GM21786 (cell line): ENCODE measurements around the gene ZNF648.
"Not testable (repeated sequence)": the region's sequence is repeated elsewhere in the genome, so short reads cannot be mapped to it uniquely, and the experiment has no call there.

ENCODE experiments used
- ATAC-seq: cut with Tn5 transposase; IDR thresholded peaks from one replicate; pipeline ENCODE4 v1.9.1; 2021; ENCODE audit not compliant: unreplicated experiment

ZNF648 gene, protein sequence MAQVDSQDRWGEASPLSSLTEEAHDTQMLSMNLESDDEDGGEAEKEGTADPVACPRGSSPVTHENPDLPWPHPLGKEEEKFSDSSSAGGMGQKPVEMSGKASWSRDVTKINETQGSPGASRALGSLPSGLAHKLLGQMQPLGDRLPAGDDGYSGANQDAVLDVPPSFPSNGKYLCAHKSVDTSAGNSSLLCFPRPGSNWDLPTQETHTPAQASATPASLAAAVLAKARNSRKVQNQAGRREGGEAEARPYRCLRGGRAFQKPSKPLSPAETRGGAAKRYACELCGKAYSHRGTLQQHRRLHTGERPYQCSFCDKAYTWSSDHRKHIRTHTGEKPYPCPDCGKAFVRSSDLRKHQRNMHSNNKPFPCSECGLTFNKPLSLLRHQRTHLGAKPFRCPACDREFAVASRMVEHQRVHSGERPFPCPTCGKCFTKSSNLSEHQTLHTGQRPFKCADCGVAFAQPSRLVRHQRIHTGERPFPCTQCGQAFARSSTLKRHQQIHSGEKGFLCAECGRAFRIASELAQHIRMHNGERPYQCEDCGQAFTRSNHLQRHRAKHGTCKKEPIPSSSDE

DNA sequence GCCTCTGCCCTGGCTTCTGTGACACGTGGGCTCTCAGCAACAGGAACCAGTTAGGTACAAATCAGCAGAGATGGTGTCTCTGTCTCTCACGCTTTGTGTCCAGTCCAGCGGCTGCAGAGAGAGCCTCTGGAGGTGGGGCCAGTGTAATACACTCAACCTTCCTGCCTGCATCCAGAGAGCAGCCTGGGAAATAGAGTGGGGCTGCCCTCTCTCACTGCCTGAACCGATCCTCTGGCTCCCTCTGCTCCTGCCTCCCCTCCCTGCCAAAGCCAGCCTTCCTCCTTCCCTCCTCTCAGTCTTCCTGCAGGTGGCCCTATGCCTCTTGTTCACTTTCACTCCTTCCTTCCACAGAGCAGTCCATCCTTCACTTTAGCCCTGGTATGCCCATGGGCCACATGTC, at the start of gene ZNF648:
Gene ZNF648, minus strand, starts transcription at position 119 of the 400 bp plus-strand sequence. CDS start 3,702 bp downstream, outside the sequence.
- ATAC-seq: no peak

DNA sequence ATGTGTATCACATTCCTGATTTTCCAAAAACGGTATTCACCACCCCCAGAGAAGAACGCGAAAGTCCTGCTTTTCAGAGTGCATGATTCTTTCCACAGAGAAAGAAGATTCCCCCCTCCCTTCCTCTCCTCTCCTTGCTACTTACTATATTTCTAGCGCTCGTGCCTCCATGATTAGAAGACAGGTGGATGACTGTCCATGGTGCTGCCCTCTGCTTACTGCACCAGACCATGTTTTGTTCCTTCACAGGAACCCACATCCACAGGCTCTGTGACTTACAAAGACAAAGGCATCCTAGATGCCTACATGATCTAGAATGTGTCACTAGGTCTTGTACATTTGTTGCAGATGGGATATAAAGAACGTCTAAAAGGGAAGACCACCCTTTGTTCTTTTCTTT, 49.1 kb upstream of the ZNF648 start:
- ATAC-seq: no peak

DNA sequence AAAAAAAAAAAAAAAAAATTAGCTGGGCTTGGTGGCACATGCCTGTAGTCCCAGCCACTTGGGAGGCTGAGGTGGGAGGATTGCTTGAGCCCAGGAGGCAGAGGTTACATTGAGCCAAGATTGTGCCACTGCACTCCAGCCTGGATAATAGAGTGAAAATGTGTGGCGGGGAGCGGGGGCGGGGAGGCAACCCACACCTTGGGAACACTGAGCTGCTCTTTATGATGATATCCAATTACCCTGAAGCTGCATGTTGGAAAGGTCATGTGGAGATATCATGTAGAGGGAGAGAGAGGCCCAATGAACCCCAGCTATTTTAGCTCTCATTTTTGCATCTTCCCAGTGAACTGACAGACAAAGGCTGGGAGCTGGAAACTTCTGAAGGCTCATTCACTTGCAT, 48.3 kb upstream of the ZNF648 start:
- no peak for ATAC-seq

DNA sequence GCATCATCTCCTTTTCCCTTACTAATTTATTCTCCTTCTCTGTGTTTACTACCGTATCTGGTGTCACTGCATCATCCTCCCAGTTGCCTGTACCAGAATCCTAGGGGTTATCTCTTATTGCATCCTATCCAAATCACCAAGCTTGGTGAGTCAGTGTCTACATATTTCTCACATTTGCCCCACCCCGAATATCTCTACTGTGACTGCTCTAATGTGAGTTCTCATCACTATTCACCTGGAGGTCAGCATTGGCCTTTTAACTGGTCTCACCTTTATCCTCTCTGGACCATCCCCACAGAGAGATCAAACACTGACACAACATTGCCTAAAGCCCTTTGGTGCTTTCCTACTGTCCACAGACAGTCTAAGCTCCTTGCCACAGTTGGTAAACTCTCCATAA, 45.7 kb upstream of the ZNF648 start:
- ATAC-seq: no peak

DNA sequence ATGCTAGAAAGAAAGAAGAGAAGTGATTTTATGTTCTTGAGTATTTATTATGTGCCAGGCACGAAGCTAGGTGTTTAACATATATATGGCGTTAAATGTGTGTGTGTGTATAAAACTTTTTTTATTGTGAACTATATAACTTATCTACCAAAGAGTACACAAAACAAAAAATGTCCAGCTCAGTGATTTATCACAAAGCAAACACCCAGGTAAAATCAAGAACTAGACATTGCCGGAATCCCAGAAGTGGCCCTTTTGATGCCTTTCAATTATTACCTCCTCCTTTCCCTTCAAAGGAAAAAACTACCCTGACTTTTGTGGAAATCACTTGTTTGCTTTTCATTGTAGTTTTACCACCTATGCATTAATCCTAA, 40.5 kb upstream of the ZNF648 start:
- ATAC-seq: no peak

DNA sequence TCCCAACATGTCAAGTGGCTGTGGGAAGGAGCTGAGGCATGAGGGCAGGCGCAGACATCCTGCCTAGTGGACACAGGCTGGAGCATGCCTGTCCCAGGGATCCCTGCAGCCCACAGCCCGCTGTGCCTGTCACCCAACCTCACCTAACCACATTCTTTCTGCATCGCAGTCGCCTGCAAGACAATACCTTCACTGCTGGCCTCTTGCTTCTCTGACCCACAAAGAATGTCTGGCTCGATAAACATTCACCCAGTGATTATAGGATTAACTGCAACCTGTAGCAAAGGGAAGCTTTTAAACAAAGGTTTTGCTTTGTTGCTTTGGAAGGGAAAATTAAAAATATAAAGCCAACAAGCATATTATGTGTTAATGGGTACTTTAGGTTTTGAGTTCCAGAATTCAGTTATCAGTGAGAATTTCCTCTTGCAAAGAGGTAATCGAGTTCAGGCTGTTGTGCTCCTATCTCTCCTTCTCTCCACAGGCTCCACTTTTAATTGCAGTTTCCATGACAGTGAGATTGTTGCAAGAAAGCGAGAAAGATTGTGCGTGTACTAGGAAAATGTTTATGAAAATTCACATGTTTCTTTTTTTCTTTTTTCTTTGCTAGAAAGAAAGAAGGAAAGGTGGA, 40.0 kb upstream of the ZNF648 start:
- ATAC-seq: no peak

DNA sequence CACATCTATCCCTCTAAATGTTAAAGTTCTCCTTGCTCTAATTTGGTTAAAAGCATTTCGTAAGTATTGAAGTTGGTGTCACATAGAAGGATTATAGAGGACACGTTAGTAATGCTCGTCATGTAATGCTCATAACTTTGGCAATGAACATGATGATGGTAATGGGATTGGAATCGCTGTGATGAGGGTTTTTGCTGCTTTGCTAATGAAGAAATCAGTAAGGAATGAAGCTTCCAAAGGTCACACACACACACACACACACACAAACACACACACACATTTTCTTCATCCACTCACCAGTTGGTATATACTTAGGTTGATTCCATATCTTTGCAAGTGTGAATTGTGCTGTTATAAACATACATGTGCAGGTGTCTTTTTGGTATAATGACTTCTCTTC, 36.8 kb upstream of the ZNF648 start:
- ATAC-seq: no peak

DNA sequence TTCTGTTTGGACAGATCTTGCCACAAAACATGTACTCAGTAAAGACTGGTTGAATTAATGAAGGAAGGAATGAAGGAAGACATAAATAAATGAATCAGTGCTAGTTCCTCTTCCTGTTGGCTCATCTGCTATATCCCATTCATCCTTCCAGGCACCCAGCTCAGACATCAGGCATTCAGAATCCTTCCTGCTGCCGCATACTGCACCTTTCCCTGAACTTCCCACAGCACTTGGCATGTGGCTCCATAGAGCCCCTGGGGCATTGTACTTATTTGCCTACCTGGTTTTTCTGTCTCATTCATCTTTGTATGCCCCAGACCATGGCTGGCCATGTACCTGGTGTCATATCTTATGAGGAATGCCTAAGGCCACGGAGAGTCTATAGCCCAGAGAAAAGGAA, 34.4 kb upstream of the ZNF648 start:
- ATAC-seq: no peak

DNA sequence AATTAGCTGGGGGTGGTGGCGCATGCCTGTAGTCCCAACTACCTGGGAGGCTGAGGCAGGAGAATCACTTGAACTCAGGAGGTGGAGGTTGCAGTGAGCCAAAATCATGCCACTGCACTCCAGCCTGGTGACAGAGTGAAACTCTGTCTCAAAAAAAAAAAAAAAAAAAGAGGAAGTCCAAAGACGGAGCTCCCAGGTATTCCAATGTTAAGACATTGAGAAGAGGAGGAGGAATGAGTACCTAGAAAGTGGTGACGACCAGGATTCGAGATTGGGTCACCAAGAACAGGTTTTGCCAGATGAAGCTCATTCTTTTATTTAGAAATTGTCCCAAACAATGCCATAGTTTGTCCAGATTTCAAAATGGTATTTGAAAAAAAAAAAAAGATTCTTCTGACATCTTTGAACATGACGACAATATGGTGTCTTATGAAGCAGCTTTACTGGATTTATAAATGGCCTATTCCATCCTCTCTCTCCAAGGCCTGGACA, 33.0 kb upstream of the ZNF648 start:
- not testable (repeated sequence) for ATAC-seq

DNA sequence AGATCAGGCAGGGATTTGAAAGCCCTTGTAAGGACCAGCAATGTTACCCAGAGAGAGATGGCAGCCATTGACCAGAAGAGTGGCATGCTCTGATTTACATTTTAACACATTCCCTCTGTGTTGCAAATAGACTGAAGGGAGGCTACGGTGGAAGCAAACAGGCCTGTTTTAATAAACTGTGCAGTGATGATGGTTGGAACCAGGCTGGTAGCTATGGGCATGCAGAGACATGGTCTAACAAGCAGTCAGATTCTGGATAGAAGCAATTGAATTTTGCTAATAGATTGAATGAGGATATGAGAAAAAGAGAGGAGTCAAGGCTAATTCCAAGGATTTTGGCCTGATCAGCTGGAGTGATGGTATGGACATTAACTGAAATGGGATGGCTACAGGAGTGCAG, 32.3 kb upstream of the ZNF648 start:
- no peak for ATAC-seq

DNA sequence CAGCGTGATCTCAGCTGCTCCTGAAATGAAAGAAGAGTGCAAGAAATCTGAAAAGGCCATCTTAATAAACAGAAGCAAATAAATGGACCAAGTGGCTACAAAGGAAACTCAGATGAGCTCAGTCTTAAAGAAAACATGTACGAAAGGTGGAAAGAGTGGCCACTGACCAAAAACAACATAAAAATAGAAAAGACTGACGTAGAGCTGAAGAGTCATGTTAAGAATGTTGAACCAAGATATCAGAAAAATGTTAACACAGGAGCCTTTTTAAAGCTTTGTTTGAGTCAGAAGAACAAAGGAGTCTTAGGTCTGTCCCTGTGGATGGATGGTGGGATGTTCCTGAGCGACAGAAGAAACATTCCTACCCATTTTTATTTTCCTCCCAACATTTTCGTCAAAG, 30.8 kb upstream of the ZNF648 start:
- ATAC-seq: no peak

DNA sequence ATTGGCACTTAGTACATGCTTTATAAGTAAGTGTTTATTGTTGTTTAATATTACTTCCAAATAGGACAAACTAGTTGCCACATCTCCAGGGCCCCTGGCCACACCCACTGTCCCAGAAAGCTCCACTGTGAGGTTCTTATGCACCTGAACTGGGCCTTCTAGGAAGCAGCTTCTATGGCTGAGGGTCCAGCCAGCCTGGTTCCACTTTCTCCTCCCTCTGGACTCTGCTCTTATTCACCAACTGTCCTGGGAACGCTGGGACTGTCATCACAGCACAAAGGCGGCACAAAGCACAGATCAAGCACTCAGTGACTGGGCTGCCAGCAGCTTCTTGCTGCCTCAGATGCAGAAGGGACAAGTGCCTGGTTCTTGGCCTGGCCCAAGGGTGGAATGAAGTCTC, 29.6 kb upstream of the ZNF648 start:
- ATAC-seq: no peak

DNA sequence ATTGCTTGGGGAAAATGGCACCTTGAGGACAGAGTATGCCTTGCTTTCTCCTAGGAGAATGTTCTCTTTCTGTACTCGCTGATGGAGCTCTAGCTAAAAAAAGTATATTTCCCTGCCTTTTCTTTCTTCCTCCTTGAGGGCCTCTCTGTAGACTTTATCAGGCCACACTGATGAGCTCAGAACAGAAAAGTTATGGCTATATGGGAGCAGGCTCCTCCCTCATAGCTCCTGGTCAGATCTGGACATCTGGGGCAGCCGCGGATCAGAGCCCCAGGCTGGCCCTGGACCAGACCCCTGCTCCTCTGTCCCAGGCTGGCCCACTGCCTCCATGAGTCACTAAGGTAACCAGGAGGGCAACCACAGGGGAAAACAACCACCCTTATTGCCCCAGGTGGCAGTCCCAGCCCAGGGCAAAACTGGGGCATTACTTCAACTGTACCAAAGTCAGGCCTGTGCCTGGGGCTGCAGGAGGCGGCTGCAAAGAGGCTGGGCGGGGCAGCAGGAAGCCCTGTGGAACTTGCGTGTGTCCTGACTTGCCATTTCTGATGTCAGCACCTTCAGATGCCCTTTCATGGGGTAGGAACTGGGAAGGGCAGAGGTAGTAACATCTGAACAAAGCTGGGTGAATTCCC, 26.3 kb upstream of the ZNF648 start:
- ATAC-seq: no peak

DNA sequence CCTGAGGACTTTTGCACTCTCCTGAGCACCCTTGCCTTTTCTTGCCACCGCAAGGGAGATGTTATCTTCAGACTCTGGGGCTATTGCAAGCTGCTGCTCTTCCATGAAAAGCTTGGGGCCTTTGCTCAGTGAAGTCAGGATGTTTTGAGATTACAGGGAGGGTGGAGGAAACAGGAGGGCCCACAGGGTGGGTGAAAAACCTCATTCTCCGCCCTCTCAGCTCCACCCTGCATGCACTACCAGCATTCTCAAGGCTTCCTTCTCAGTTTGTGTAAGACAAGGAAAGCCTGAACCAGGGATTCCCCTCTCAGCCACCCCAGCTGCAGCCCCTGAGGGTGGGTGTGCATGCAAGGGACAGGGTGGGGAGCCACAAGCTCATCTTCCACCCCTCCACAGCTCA, 25.8 kb upstream of the ZNF648 start:
- ATAC-seq: no peak

DNA sequence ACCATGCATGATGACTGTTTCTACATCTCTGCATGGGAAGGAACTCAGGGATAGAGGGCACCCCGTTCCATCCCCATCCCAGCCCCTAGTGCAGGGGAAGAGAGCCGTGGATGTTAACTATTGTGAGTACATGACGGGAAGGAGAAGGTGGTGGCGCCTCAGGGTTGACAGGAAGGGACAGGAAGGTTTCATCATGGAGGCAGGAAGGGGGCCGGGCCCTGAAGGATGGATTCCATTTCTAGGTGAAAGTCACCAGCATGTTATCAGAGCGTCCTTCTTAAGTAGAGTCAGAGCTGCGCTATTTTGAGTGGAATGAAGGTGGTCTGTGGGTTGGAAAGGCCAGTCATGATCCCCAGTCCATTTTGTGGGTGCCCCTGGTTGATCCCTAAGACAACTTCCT, 25.1 kb upstream of the ZNF648 start:
- ATAC-seq: no peak

DNA sequence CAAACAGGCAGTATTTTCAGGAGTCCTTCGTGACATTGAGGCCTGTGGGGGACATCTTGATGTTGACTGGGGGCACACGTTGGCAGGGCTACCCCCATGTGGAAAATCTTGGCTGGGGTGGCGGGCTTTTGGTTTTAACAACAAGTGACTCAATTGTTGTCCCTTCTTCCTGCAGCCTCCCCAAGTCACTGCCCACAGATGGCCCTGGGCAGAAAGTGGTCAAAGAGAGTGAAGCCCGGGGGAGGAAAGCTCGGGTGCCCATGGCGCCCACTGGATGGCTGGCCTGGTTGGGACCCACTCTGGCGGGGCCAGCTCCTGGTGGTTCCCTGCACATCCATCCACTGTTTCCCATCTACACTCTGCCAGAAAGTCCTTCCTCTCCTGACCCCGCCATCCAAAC, 24.6 kb upstream of the ZNF648 start:
- no peak for ATAC-seq

DNA sequence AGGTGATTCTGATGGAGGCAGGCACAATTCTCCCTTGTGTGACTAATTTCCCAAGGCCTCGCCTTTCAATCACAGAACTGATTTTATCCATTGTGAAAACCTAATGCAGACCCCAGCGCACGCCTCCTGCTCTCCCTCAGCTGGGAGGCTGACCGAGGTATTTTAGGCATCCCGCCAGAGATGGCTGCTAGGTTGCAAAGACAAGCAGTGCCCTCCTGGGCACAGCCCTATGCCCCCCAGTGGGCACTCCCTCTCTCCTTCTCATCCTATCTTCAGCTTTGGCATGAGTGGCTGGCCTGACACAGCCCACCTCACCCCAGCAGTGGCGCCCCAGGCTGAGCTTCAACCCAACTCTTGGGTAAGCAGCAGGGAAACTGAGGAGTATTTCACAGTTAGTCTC, 24.2 kb upstream of the ZNF648 start:
- ATAC-seq: no peak

DNA sequence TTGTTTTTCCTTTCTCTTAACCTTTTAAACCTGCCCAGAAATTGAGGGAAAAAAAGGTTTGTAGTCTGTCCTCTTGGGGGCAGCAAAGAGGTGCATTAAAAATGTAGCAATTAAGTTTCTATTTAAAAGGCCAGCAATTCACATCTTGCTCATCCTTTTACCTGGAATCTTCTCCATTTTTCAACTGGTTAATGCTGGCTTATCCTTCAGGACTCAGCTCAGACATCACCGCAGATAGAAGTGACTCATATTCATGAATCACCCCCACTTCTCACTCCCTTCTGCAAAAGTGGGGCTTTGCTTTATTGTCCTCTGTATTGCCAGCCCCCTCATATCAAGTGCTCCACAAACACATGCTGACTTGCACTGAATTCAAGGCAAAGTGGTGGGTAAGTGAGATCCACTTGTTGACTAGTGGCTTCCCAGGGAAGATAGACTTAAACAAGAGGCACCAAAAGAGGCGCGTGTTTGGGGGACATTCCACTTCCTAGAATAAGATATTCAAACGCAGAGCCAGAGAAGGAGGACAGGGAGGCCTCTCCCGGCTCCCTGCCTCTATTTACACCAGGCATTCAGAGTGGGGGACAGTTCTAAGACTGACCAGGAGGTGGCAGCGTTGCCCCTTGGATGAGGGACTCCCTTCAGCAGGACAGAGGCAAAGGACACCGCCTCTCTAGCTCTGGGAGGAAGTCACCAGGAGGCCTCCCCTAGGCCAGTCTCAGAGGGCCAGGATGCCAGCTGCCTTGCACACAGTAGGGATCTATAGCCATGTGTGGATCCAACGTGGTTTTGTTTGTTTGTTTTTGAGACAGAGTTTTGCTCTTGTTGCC, 23.2 kb upstream of the ZNF648 start:
- peak; percentile 83 for ATAC-seq

DNA sequence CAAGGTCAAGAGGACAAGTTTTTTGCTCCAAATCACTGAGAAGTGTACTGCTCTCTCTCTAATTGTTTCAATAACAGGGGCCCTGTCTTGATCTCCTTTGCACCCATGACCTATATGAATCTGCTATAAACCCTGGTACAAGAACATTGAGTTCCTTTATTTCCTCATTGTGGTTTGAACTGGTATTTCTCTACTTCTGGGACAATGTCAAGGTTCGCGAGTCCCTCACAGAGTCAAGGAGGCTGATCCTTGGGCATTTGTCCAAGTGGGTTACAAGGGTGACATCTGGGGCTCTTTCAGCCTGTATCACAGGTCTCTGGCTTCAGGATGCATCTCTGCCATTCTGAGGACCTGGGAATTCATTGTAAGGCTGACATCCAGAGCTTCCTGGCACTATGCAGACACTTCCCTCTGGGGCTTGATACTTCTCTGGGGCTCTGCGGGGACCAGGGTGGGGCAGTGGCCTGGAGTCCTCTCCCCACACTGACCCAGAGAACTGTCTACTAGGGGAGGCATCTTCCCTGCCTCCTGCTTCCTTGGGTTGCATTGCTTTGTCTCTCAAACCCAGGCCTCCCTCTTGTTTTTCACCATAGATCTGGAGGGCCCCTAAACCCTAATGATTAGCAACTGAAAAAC, 22.5 kb upstream of the ZNF648 start:
- ATAC-seq: no peak

DNA sequence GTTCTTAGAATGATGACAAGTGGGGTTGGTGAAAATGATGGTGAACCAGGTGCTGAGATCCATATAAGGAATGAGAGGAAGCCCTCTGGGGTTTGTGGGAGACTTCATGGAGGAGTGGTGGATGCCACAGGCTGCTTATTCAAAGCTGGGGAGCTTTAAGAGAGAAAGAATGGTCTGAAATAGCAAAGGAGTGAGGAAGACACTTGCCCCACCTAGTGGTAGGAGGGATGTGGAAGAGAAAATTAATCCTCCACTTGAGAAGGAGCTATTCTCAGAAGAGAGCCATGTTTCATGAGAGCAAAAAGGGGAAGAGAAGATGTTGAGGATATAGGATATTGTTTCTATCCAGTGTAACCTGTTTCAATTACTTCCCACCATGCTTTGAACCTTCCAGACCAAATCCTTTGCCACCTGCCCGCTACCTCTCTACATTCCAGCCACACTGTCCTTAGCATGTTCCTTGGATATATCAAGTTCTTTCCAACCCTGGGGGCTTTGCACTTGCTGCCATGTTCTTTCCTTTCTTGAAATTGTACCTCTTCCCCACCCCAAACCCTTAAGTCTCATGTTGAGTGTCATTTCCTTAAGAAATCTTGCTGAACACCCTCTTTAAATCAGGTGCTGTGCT, 19.6 kb upstream of the ZNF648 start:
- ATAC-seq: no peak
